HG02588 (cell line): Measurements from ENCODE around the gene SRCAP.
"Not testable (repeated sequence)": the region's sequence is repeated elsewhere in the genome, so short reads cannot be mapped to it uniquely, and the experiment has no call there.

Experiments
- ATAC-seq: cut with Tn5 transposase; IDR thresholded peaks from one replicate; pipeline ENCODE4 v1.9.1; 2021; ENCODE audit warnings: mild to moderate bottlenecking, moderate library complexity; ENCODE audit not compliant: unreplicated experiment

The SRCAP gene

DNA sequence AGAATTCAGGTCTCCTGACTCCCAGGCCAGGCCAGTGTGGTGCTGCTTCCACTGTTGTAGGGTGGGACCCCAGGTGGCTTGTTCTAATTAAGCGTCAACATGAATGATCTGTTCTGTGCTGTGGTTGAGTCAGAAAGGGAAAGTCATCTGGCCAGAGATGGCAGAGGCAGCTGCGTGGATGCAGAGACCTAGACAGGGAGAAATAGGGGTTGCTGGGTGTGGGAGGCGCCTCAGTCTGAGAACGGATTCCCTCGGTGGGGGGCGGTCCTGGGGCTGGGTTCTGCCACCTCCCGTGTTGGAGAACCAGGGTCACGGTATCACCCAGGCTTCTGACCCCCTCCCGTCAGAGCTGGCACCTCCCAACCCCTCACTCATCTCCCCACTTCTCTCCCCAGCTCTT is 35.2 kb upstream of the SRCAP start:
- ATAC-seq: no peak

DNA sequence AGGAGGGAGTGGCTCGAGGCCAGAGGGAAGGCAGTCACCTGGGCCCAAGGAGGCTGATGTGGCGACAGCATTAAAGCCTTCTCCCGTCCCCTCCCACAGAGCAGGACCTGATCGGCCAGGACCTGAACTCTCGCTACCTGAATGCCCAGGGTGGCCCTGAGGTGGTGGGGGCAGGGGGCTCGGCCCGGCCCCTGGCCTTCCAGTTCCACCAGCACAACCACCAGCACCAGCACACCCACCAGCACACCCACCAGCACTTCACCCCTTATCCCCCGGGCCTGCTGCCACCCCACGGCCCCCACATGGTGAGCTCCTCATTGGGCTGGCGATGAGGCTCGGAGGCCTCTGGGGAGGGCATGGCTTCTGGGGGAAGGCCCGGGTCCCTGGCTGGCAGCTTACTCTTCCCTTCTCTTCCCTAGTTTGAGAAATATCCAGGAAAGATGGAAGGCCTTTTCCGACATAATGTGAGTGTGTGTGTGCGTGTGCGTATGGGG is 34.3 kb upstream of the SRCAP start:
- no peak for ATAC-seq

DNA sequence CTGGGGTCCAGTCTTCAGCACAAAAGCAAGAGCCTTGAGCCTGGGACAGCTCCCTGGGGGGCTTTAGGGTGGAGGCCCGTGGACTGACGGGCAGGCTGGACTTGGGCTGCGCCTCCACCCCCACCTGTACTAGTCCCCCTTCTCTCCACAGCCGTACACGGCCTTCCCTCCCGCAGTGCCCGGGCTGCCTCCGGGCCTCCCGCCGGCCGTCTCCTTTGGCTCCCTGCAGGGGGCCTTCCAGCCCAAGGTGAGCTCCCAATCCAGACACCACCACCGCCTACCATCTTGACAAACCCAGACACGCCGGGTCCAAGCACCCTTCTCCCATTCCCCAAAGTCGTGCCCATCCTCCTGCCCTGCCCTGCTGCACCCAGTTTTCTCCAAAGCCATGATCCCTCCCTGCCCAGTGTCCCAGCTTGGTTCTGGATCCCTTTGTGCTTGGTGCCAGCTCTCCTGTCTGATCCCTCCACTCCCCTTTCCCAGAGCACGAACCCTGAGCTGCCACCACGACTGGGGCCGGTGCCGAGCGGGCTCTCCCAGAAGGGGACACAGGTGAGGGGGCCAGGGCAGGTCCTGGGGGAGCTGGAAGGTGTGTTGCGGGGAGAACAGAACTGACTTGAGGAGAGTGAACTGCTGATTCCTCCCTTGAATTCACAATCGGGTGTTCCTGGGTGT is 33.7 kb upstream of the SRCAP start:
- ATAC-seq: no peak

DNA sequence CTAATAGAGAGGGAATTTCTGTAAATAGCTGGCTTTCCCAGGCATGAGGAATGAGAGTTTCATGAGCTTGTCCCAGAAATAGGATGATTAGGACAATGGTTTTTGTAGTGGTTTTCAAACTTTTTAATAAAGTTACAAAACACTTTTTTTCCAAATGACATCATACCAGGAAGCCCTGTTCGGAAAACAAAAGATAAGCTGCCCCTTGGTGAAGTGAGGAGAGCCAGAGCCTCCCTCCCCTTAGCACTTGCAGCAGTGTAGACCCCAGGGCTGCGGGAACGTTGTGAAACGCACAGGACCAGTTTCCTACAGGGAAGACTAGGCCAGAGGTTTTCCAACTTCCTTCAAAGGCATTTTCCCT is 33.2 kb upstream of the SRCAP start:
- no peak for ATAC-seq

DNA sequence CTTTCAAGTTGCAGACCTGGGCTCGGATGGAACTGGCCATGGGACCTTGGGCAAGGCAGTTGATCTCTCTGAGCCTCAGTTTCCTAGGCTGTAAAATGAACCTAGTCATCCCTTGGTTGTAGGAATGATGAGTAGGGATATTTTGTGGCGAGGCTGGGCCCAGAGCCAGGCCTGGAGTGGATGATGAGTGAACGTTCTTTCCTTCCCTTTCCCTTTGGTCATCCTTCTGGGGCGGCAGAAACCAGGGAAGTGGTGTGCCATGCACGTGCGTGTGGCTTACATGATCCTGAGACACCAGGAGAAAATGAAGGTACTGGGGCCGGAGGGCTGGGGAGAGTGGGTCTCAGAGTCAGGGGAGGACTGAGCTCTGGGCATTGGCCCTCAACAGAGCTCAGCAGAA is 32.3 kb upstream of the SRCAP start:
- no peak for ATAC-seq

DNA sequence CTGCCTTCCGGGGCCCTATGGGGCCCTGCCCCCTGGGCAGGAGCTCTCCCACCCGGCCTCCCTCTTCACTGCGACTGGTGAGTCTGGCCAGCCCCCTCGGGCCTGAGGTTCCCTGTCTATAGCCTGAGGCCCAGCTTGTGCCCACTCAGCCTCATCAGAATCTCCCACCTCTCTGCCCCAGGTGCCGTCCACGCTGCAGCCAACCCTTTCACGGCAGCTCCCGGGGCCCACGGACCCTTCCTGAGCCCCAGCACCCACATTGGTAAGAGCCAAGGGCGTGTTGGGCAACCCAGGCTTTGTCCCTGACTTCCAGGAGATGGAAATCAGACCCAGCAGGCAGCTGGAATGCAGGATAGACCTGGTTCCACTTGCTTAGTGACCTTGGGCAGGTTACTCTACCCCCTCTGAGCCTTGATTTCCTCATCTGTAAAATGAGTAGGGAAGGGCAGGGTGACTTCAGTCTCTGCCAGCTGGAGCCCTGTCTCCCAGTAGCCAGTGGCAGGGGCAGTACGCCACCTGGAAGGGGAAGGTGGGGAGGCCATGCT is 31.5 kb upstream of the SRCAP start:
- no peak for ATAC-seq

DNA sequence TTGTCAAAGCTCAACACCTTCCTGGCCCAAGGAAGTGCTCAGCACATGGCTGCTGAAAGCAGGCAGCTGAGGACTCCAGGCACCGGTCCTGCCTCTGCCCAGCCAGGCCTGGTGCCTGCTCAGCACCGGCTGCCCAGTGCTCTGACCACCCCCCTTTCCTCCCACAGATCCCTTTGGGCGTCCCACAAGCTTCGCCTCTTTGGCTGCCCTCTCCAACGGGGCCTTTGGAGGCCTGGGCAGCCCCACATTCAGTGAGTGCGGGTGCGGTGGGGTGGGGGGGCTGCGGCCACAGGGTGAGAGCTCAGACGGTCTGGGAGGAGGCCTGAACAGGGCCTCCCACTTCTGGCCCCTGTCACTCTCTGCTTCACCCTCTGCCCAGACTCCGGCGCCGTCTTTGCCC is 30.6 kb upstream of the SRCAP start:
- ATAC-seq: no peak

DNA sequence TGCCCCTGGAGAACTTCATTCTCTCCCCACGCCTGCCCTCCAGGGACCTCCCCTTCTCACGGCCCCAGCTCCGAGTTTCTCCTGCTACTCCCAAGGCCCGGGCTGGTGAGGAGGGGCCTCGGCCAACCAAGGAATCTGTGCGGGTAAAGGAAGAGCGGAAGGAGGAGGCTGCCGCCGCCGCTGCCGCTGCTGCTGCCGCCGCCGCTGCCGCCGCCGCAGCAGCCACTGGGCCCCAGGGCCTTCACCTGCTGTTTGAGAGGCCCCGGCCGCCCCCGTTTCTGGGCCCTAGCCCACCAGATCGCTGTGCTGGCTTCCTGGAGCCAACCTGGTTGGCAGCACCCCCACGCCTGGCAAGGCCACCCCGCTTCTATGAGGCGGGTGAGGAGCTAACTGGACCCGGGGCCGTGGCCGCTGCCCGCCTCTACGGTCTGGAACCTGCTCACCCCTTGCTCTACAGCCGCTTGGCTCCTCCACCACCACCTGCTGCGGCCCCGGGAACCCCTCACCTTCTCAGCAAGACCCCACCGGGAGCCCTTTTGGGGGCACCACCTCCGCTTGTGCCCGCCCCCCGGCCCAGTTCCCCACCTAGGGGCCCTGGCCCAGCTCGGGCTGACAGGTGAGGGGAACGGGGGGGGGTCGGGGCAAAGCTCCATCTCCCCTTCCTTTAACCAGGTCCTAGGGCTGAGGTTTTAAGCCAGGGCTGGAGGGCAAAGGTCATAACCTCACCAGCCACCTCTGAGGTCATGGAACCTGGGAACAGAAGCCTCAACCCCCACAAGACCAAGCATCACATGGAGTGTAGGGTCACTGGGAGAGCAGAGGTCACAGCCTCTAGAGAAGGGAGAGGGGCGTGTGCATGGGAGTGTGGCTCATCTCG is 29.7 kb upstream of the SRCAP start:
- no peak for ATAC-seq

DNA sequence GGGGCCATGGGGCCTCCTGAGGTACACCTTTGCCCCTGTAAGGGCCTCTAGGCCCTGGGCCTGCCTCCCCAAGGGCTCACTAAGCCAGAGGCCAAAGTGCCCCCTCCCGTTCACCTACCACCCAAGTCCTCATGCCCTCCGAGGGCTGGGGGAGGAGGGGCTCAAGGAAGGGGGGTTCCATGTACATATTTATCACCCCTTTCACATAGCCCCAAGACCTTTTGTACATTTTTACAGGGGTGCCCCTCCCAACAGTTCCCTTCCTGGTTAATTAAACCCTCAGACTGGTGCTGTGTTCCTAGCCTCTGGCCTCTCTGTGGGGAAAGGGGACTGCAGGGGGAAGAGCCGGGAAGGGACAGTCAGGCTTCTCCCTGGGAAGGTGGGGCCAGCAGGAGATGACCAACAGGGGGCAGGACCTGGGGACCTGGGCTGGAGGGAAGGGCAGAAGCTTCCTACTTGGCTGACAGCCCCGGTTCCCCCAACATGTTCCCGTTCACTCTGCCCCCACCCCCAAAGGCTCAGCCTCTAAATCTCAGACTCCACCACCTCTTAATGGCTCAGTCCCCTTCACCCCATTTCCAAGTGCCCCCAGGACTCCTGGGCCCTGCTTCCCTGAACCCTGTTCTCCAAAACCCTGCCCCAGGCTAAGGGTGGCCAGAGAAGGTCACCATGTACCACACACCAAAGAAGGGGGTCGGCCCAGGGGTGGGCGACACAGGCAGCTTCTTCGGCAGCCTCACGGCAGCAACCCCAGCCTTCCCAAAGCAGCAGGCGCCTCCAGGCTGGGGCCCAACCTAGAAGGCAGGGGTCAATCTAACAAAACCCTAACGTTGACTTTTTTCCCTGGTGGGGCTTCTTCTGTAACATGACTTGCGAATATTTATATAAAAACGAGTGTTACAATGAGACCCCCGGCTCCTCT is 28.8 kb upstream of the SRCAP start:
- ATAC-seq: no peak

DNA sequence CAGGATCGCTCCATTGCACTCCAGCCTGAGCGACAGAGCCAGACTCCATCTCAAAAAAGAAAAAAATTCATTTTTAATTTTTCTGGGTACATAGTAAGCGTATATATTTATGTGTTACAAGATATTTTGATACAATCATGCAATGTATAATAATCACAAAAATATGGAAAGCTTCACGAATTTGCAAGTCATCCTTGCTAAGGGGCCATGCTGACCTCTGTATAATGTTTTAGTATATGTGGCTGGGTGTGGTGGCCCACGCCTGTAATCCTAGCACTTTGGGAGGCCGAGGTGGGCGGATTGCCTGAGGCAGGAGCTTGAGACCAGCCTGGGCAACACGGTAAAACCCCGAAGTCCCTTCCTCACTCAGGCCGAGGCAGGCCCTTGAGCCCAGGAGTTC is 23.8 kb upstream of the SRCAP start:
- ATAC-seq: no peak

DNA sequence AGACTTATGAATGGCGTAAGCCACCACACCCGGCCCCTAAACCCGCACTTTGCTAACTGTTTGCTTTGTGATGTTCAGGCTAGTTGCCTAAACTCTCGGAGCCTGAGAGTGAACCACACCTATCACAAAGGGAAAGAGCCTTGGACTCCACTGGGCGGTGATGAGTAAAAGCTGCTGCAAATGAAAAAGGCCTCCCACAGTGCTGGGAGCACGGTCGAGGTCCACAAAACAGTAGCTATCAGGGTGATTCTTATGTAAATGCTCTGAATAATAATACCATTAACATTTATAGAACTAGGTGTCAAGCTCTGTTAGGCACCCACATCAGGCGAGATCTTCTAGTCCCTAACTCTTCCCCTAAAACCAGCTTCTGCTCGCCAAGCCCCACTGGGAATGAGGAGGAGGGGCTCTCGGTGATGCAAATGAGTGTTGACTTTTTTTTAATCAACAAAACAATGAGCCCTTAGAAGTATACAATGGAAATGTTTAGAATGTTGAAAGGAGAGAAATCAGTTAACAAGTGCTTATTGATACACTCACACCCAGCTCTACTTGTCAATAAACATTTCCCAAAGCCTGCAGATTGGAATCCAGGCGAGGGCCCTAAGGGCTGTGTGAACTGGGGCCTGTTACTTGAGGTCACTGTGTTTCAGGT is 20.9 kb upstream of the SRCAP start:
- ATAC-seq: no peak

DNA sequence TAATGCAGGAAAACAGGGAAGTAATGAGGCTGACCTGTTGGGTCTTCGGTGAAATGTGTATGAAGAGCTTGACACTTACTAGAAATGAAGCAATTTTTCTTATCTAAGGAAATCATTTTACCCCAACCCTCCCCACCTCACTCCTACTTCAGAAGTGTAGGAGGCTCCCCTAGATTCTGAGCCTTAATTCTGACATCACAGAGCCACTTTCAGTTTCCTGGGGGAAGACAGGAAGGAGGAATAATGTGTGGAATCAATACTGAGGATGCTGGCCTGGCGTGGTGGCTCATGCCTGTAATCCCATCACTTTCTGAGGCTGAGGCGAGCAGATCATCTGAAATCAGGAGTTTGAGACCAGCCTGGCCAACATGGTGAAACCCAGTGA is 20.4 kb upstream of the SRCAP start:
- no peak for ATAC-seq

DNA sequence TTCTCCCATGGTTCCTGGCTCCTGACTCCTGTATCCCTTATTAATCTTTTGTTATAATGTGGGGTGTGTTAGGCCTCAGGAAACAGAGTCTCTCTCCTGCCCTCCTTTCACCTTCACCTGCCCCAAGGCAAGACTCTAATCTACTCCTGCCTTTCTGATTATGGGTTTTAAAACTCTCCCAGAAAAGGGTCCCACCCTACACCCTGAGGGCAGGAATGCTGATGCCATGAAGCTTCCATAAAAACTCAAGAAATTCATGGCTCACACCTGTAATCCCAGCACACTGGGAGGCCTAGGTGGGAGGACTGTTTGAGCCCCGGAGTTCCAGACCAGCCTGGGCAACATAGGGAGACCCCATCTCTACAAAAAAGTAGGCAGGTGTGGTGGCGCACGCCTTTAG is 18.6 kb upstream of the SRCAP start:
- no peak for ATAC-seq

DNA sequence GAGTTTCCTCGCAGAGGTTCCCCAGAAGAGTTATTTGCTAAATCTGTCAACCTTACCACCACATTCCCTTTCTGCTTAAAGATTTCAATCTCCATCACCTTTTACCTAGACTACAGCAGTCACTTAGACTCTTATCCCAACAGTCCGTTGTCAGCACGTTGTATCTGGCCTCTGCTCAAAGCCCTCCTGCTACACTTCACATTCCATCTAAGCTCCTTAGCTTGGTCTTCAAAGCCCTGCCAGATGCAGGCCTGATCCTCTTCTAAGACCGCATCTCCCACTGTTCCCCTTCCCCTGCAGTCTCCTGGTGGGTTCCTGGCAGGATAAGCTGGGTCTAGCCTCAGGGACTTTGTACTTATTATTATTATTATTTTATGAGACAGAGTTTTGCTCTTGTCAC is 10.3 kb upstream of the SRCAP start:
- no peak for ATAC-seq

DNA sequence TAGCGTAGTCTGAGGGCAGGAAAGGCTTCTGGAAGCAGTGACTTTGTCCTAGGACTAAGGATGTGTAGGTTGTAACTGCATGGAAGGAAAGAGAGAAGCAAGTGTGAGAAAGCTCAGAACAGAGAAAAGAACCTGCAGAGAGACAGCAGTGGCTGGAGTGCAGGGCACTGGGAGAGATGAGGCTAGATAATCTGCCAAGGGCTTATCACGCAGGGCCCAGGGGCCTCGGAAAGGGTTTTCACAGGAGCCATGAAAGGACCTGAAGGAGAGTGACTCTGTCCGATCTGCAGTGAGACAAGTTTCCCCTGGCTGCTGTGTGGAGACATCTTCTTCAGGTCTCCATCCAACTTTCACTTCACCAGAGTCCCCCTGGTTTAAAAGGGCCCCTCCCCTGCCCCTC is 7.1 kb upstream of the SRCAP start:
- no peak for ATAC-seq

DNA sequence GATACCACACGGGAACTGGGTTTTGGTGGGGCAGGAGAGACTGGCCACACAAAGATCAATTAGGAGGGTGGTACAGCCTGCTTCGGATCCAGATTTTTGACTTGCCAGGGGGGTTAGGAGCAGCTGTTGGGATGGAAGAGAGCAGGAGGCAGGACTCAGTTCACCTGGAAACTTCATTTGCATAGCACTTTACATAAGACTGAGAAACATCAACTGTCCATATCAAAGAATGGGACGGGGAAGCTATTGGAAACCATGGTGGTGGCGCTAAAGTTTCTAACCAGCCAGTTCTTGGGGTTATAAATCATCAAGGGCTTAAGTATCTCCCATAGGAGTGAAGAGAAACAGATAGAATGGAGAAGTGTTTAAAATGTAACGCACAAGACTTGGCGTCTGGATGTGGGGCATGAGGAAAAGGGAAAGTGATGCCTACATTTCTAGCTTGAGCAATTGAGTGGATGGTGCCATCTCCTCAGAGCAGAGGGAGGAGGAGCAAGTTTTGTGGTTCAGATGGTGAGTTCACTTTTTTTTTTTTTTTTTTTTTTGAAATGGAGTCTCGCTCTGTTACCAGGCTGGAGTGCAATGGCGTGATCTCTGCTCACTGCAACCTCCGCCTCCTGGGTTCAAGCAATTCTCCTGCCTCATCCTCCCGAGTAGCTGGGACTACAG is 6.4 kb upstream of the SRCAP start:
- no peak for ATAC-seq

DNA sequence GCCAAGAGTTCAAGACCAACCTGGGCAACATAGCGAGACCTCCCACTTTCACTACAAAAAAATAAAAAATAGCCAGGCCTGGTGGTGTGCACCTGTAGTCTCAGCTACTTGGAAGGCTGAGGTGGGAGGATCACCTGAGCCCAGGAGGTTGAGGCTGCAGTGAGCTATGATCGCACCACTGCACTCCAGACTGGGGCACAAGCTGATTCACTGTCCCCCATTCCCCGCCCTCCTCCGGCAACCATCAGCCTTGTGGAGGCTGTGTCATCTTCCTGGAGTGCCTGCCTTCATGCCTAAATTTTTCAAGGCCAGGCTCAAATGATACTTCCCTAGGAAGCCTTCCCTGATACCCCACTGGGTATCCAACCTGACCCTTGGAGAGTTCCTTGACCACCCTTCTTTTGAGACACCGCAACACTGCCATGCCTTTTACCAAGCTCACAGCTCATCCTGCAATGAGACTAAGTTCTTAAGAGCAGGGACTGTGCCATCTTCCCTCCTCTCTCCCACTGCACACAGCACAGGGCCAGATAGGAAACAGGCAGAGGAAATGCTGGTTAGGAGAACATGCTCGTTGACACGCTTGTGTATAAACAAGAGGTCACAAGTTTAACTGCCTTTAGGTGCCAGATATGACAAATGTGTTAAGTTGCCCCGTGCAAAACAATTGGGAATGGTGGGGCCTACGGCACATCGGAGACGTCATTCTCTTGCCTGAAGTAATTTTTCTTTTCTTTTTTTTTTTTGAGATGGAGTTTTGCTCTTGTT is 3.9 kb upstream of the SRCAP start:
- no peak for ATAC-seq

DNA sequence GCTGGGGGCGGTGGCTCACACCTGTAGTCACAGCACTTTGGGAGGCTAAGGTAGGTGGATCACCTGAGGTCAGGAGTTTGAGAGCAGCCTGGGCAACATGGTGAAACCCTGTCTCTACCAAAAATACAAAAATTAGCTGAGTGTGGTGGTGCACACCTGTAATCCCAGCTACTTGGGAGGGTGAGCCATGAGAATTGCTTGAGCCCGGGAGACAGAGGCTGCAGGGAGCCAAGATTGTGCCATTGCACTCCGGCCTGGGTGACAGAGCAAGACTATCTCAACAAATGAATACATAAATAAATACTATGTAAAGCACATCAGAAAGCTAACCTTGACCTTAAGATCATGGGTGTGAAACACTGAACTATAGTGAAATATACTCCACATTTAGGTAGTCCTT is 2.3 kb upstream of the SRCAP start:
- ATAC-seq: not testable (repeated sequence)
